ENCODE results near the gene NUP54. TPM values are rescaled to one million over a fixed set of nuclear protein-coding genes. Genes with fewer than 3 reads are reported as not detected.

Gene NUP54
- total RNA-seq, 1 donor from 2014 or later, result 44.2 TPM

DNA sequence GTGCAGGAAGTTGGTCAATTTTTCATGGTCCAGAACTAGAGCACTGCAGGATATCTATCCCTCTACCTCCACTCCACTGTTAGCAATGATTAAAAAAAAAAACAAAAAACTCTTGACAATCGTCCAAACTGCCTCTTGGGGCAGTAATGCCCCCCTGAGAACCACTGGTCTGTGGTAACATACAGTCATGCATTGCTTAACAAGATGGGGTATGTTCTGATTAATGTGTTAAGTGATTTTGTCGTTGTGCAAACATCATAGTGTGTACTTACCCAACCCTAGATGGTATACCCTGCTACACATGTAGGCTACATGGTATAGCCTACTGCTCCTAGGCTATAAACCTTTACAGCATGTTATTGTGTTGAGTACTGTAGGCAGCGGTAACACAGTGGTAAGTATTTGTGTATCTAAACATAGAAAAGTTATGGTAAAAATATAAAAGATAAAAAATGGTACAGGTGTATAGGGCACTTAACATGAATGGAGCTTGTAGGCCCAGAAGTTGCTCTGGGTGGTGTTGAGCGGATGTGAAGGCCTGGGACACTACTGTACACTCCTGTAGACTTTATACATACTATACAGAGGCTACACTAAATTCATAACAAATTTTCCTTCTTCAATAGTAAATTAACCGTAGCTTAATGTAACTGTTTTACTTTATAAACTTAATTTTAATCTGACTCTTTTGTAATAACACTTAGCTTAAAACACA, 39.6 kb downstream of the NUP54 start:
- H3K27ac Mint-ChIP-seq (ENCODE audit: unreplicated experiment), result no peak overlapping the region
- DNase-seq (ENCODE audit: low spot score), result no peak
- no peak overlapping the region for H3K4me3 Mint-ChIP-seq (ENCODE audit: unreplicated experiment)
- no peaks in the 10 kb centered on the region for H3K9me3 Mint-ChIP-seq (ENCODE audit: unreplicated experiment)
- no peaks in the 10 kb centered on the region for H3K4me1 Mint-ChIP-seq (ENCODE audit: unreplicated experiment)
- peaks cover 6% of the 10 kb centered on the region for H3K36me3 Mint-ChIP-seq (ENCODE audit: low read depth, unreplicated experiment)
- peaks cover 2% of the 10 kb centered on the region for H3K27me3 Mint-ChIP-seq (ENCODE audit: unreplicated experiment)
- TF ChIP-seq, protein P1, sequence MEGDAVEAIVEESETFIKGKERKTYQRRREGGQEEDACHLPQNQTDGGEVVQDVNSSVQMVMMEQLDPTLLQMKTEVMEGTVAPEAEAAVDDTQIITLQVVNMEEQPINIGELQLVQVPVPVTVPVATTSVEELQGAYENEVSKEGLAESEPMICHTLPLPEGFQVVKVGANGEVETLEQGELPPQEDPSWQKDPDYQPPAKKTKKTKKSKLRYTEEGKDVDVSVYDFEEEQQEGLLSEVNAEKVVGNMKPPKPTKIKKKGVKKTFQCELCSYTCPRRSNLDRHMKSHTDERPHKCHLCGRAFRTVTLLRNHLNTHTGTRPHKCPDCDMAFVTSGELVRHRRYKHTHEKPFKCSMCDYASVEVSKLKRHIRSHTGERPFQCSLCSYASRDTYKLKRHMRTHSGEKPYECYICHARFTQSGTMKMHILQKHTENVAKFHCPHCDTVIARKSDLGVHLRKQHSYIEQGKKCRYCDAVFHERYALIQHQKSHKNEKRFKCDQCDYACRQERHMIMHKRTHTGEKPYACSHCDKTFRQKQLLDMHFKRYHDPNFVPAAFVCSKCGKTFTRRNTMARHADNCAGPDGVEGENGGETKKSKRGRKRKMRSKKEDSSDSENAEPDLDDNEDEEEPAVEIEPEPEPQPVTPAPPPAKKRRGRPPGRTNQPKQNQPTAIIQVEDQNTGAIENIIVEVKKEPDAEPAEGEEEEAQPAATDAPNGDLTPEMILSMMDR (IDR thresholded peaks at IDR 0.05; ENCODE audit: unreplicated experiment), result no peak

DNA sequence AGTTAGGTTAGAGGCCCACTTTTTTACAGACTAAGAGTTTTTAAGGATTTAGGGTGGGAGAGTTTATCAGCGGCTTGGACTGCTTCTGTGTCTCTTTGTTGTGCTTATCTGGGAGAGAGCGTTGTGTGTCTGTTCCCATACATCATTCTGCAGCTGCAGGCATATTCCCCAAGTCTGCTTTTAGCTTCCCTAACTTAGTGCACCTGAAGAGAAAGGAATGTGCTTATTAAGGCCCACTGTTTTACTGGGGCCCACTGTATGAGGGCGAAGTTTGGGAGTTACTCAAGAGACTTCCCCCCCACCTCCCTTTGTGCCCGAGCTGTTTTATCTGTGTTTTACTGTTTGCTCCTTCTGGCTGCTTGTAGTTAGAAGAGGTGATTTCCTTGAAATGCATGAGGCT, 41.8 kb downstream of the NUP54 start:
- H3K36me3 Mint-ChIP-seq (ENCODE audit: low read depth, unreplicated experiment), result no peaks in the 10 kb centered on the region
- H3K27ac Mint-ChIP-seq (ENCODE audit: unreplicated experiment), result no peak overlapping the region
- H3K4me1 Mint-ChIP-seq (ENCODE audit: unreplicated experiment), result no peaks in the 10 kb centered on the region
- TF ChIP-seq, protein P1 (IDR thresholded peaks at IDR 0.05; ENCODE audit: unreplicated experiment), result no peak
- DNase-seq (ENCODE audit: low spot score), result no peak
- no peaks in the 10 kb centered on the region for H3K9me3 Mint-ChIP-seq (ENCODE audit: unreplicated experiment)
- peaks cover 2% of the 10 kb centered on the region for H3K27me3 Mint-ChIP-seq (ENCODE audit: unreplicated experiment)
- no peak overlapping the region for H3K4me3 Mint-ChIP-seq (ENCODE audit: unreplicated experiment)

DNA sequence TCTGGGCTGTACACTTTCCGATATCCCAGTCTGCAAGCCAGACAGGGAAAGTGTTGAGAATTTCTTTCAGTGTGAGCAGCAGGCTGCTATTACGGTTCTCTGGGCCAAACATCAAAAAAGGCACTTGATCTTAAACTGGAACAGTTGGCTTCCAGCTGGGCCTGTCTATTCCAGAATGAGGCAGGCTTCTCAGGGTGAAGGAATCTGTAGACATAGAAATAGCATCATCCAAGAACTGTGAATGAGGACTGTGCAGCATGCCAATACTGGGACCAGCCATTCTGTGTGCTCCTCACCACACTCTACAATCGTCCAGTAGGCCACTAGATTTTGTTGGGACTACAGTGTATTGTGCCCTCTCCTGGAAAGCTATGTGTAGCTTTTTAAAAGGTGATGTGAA, 42.5 kb downstream of the NUP54 start:
- no peaks in the 10 kb centered on the region for H3K4me1 Mint-ChIP-seq (ENCODE audit: unreplicated experiment)
- TF ChIP-seq, protein P1 (IDR thresholded peaks at IDR 0.05; ENCODE audit: unreplicated experiment), result no peak
- no peak overlapping the region for H3K4me3 Mint-ChIP-seq (ENCODE audit: unreplicated experiment)
- DNase-seq (ENCODE audit: low spot score), result no peak
- no peak overlapping the region for H3K27ac Mint-ChIP-seq (ENCODE audit: unreplicated experiment)
- H3K36me3 Mint-ChIP-seq (ENCODE audit: low read depth, unreplicated experiment), result no peaks in the 10 kb centered on the region
- no peaks in the 10 kb centered on the region for H3K9me3 Mint-ChIP-seq (ENCODE audit: unreplicated experiment)
- peaks cover 2% of the 10 kb centered on the region for H3K27me3 Mint-ChIP-seq (ENCODE audit: unreplicated experiment)

DNA sequence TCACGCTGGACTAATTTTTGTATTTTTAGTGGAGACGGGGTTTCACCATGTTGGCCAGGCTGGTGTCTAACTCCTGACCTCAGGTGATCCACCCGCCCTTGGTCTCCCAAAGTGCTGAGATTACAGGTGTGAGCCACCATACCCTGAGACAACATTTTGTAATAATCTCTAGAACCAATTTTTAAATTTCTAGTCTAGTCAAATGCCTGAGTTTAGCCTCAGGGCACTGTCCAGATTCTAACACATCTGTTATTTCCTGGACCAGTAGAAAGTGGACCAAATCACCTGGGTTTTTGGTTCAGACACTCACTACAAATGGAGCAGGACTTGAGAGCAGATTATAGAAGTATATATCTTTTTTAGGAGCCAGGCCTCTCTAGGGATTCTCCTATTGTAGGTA, 52.1 kb downstream of the NUP54 start:
- no peak overlapping the region for H3K4me3 Mint-ChIP-seq (ENCODE audit: unreplicated experiment)
- TF ChIP-seq, protein P1 (IDR thresholded peaks at IDR 0.05; ENCODE audit: unreplicated experiment), result no peak
- H3K27ac Mint-ChIP-seq (ENCODE audit: unreplicated experiment), result no peak overlapping the region

DNA sequence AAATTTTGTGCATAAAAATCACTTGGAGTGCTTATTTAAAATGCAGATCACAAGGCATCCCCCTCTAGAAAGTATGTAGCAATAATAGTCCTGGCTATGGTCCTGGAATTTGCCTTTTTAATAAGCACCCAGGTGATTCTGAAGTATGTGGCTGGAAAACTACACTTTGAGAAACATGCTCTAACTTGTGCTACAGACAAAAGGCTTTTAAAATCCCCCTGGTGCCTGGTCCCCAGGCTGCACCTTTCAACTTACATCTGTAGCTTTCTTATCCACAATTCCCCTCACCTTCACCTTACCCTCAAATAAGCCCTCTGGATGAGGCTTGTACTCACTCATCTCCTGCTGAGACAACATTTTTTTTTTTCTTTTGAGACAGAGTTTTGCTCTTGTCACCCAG, 52.6 kb downstream of the NUP54 start:
- H3K4me1 Mint-ChIP-seq (ENCODE audit: unreplicated experiment), result no peaks in the 10 kb centered on the region
- no peaks in the 10 kb centered on the region for H3K9me3 Mint-ChIP-seq (ENCODE audit: unreplicated experiment)
- peaks cover 4% of the 10 kb centered on the region for H3K27me3 Mint-ChIP-seq (ENCODE audit: unreplicated experiment)
- H3K4me3 Mint-ChIP-seq (ENCODE audit: unreplicated experiment), result no peak overlapping the region
- TF ChIP-seq, protein P1 (IDR thresholded peaks at IDR 0.05; ENCODE audit: unreplicated experiment), result no peak
- no peaks in the 10 kb centered on the region for H3K36me3 Mint-ChIP-seq (ENCODE audit: low read depth, unreplicated experiment)
- H3K27ac Mint-ChIP-seq (ENCODE audit: unreplicated experiment), result no peak overlapping the region
- DNase-seq (ENCODE audit: low spot score), result no peak

More for the DNA sequence above, 52.1 kb downstream of the NUP54 start:
- Mint-ChIP-seq H3K4me1 (ENCODE audit: unreplicated experiment) (no peaks in the 10 kb centered on the region), H3K9me3 (ENCODE audit: unreplicated experiment) (no peaks in the 10 kb centered on the region), H3K27me3 (ENCODE audit: unreplicated experiment) (peaks cover 3% of the 10 kb centered on the region), H3K36me3 (ENCODE audit: low read depth, unreplicated experiment) (no peaks in the 10 kb centered on the region)
- DNase-seq (ENCODE audit: low spot score), result no peak
